Stomach (tissue), 9 donors: Measurements from ENCODE around the gene CTNNA1. TPM values are rescaled to one million over a fixed set of nuclear protein-coding genes. Genes with fewer than 3 reads are reported as not detected.

ENCODE experiments used
- DNase-seq, 2 donors: peaks; one replicate each; pipeline versions ENCODE4 v3.0.0 to v3.0.0-alpha.2; 2013 to 2019
- H3K27ac ChIP-seq, 5 donors: fragments of 200-600 bp in 4 of 5; sonication (generic) in 4 of 5; one replicate each; pipeline ENCODE4 v1.5.1; 2013 to 2019; ENCODE audit warnings: mild to moderate bottlenecking in 1 of 5, moderate library complexity in 1 of 5
- H3K27me3 ChIP-seq, 3 donors: fragments of 200-600 bp; sonication (generic); one replicate each; pipeline ENCODE4 v1.5.1; 2017 to 2019; ENCODE audit warnings: mixed run types in 1 of 3
- H3K36me3 ChIP-seq, 4 donors: fragments of 200-600 bp; sonication (generic); 1 replicate in 3 of 4; 2 replicates in 1 of 4; pipeline ENCODE4 v1.5.1; 2016 to 2019
- H3K4me1 ChIP-seq, 4 donors: fragments of 200-600 bp; sonication (generic); one replicate each; pipeline ENCODE4 v1.5.1; 2016 to 2019
- H3K4me3 ChIP-seq, 4 donors: fragments of 200-600 bp; sonication (generic) in 3 of 4; one replicate each; pipeline ENCODE4 v1.5.1; 2016 to 2019; ENCODE audit warnings: mild to moderate bottlenecking in 1 of 4
- H3K9me3 ChIP-seq, 4 donors: fragments of 200-600 bp; sonication (generic); one replicate each; pipeline ENCODE4 v1.5.1; 2016 to 2019
- EP300 ChIP-seq: sonication (generic); formaldehyde crosslinking; IDR thresholded peaks from one replicate; pipeline ENCODE4 v1.6.1; 2017; ENCODE audit warnings: antibody characterized with exemption
- POLR2A ChIP-seq, 4 donors: fragments of 450-650 bp; IDR thresholded peaks; one replicate each; pipeline ENCODE4 v1.6.1; 2016; ENCODE audit warnings: antibody characterized with exemption in 4 of 4, control low read depth in 2 of 4, mild to moderate bottlenecking in 1 of 4, moderate library complexity in 1 of 4
- POLR2AphosphoS5 ChIP-seq, 3 donors: sonication (generic); formaldehyde crosslinking; IDR thresholded peaks; one replicate each; pipeline ENCODE4 v1.6.1; 2016; ENCODE audit warnings: antibody characterized with exemption in 3 of 3
- WGBS, 5 donors: extraction: QIAGEN DNeasy Blood & Tissue Kit in 3 of 5; methylation state at CpG; one replicate each; pipeline versions ENCODE4 v1.1.5 to v1.1.7; 2013 to 2018; 5-methylcytosine and 5-hydroxymethylcytosine counted together
- intact Hi-C: fragments of 100-400 bp; cut with DNase I; formaldehyde crosslinking; loops from one replicate; pipeline ENCODE4 v1.15.1; 2023; ENCODE audit warnings: low total_unique reads
- polyA plus RNA-seq, 3 donors: library from polyadenylated mRNA; stranded (reverse); fragments of 200-250 nt; gene quantifications; one replicate each; pipeline ENCODE4 v1.2.3, GENCODE V29; 2013
- total RNA-seq, 5 donors: library from RNA; depleted of rRNA; stranded (reverse); fragments of >200 nt; gene quantifications; one replicate each; pipeline versions ENCODE4 v1.1.0 to v1.2.3, GENCODE V29; 2014 to 2016
- TF ChIP-seq, protein P1 (sequence below), 7 experiments: fragments of 450-650 bp in 4 of 7; fragments of 200-600 bp in 3 of 7; sonication (generic) in 3 of 7; IDR thresholded peaks; one replicate each; pipeline ENCODE4 v1.5.1; 2016 to 2019; ENCODE audit warnings: antibody characterized with exemption in 7 of 7, control low read depth in 2 of 7, mild to moderate bottlenecking in 1 of 7
- donor health status: healthy with polysubstance abuse.
- donor health status: Bipolar disorder and iron deficiency.
- donor health status: healthy.

The CTNNA1 gene
- total and polyA plus RNA-seq, 8 donors = 88.7 to 531 (median 214) TPM

GRCh38 chr5:138789771-138790242, 36.6 kb downstream of the CTNNA1 start:
- no peak for TF ChIP-seq EP300
- no peak for TF ChIP-seq POLR2AphosphoS5 (IDR thresholded peaks at IDR 0.05)
- no peak for TF ChIP-seq POLR2A (IDR thresholded peaks at IDR 0.05)
- TF ChIP-seq, protein P1, sequence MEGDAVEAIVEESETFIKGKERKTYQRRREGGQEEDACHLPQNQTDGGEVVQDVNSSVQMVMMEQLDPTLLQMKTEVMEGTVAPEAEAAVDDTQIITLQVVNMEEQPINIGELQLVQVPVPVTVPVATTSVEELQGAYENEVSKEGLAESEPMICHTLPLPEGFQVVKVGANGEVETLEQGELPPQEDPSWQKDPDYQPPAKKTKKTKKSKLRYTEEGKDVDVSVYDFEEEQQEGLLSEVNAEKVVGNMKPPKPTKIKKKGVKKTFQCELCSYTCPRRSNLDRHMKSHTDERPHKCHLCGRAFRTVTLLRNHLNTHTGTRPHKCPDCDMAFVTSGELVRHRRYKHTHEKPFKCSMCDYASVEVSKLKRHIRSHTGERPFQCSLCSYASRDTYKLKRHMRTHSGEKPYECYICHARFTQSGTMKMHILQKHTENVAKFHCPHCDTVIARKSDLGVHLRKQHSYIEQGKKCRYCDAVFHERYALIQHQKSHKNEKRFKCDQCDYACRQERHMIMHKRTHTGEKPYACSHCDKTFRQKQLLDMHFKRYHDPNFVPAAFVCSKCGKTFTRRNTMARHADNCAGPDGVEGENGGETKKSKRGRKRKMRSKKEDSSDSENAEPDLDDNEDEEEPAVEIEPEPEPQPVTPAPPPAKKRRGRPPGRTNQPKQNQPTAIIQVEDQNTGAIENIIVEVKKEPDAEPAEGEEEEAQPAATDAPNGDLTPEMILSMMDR (IDR thresholded peaks at IDR 0.05) = peak in 1 of 7 experiments; percentile 40
- no peak overlapping the region for H3K4me3 ChIP-seq
- H3K9me3 ChIP-seq = no peaks in the 10 kb centered on the region
- H3K27ac ChIP-seq = no peak overlapping the region
- intact Hi-C loops = no loop called here
- peaks cover 0 to 61% (median 32%) of the 10 kb centered on the region in 4 donors for H3K4me1 ChIP-seq
- peak in 1 of 2 donors; percentile 54 for DNase-seq
- peaks cover 0 to 35% (median 16%) of the 10 kb centered on the region in 4 donors for H3K36me3 ChIP-seq
- H3K27me3 ChIP-seq = no peaks in the 10 kb centered on the region

DNA sequence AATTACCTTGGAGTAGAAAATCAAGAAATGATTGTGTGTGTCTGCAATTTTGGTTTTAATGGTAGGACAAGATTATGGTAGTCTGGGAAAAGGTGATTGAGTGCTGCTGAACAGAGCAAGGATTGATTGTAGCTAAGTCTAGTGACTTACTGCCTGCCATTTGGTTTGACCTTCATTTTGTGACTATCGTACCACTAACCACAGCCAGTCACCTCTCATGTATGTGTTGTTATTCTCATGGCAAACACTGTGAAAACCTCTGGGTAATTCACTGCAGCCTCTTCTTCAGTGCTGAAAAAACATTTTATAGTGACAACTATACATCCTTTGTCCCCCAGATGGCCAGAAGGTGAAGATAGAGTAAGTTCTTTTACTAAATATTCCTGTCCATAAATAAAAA, 37.5 kb downstream of the CTNNA1 start:
- Histone ChIP-seq H3K36me3 (peaks cover 0 to 30% (median 10%) of the 10 kb centered on the region in 4 donors), H3K4me3 (no peak overlapping the region), H3K4me1 (peaks cover 0 to 65% (median 32%) of the 10 kb centered on the region in 4 donors), H3K27me3 (no peaks in the 10 kb centered on the region), H3K9me3 (no peaks in the 10 kb centered on the region), H3K27ac (no peak overlapping the region)
- 36 to 71% (median 58%) methylated on average over 1 of the region's 1 CpG for WGBS, 5 donors
- TF ChIP-seq, protein P1 (IDR thresholded peaks at IDR 0.05) = no peak
- TF ChIP-seq POLR2A (IDR thresholded peaks at IDR 0.05) = no peak
- no peak for TF ChIP-seq POLR2AphosphoS5 (IDR thresholded peaks at IDR 0.05)
- no peak for TF ChIP-seq EP300
- intact Hi-C loops = no loop called here
- no peak for DNase-seq

DNA sequence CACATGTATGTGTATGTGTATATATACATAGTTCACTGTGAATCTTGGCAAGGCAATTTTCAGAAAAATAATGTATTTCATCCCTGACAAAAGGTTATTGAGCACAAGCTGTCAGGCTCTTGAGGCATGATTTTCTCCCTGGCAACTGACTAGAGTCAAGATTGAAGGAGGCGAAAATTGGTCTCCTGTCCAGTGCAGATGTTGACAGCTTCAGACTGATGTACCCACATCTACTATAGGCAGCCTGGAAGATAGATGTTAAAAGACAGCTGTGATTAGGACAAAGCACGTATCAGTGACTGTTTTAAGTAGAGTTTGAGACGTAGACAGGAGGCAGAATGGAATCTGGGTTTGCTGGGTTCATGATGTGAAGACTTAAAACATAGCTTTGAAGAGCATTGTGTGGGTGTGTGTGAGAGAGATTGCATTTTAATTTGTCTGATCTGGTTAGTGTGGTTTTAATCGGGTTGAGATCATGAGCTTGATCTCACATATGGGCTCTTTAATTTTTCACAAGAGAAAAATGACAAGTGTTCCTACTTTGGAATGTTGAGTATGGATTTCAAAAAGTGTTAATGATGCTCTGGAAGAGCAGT, 39.1 kb downstream of the CTNNA1 start:
- peak in 1 of 2 donors; percentile 7 for DNase-seq
- Histone ChIP-seq H3K36me3 (peaks cover 0 to 14% (median 1%) of the 10 kb centered on the region in 4 donors), H3K27ac (no peak overlapping the region), H3K4me3 (no peak overlapping the region), H3K27me3 (no peaks in the 10 kb centered on the region), H3K9me3 (no peaks in the 10 kb centered on the region), H3K4me1 (peaks cover 0 to 78% (median 37%) of the 10 kb centered on the region in 4 donors)
- intact Hi-C loops = no loop called here
- TF ChIP-seq, protein P1 (IDR thresholded peaks at IDR 0.05) = no peak
- TF ChIP-seq POLR2A (IDR thresholded peaks at IDR 0.05) = no peak
- no peak for TF ChIP-seq POLR2AphosphoS5 (IDR thresholded peaks at IDR 0.05)
- TF ChIP-seq EP300 = no peak
- WGBS, 5 donors = 65 to 75% (median 72%) methylated on average over 4 of the region's 4 CpGs

DNA sequence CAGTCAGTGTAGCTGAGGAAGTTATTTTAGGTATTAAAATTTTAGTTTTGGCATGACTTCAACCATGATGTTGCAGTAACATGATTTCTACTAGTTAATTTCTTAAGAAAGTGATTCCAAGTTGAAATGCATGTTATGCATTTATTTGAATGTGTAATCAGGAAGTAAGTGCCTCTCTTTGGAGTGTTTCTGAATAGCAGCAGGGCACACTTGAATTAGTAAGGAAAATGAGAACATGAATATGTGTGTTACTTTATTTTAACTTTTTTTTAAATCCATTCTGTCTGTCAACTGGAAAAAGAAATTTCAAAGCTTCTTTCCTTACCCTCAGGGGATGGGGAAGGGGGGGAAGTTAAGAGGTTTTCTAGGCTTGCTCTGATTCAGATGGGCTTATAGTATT, 40.4 kb downstream of the CTNNA1 start:
- H3K4me3 ChIP-seq = no peak overlapping the region
- intact Hi-C loops = no loop called here

More for the DNA sequence above, 40.4 kb downstream of the CTNNA1 start:
- Histone ChIP-seq H3K36me3 (peaks cover 0 to 6% (median 1%) of the 10 kb centered on the region in 4 donors), H3K27ac (no peak overlapping the region), H3K4me1 (peaks cover 0 to 78% (median 39%) of the 10 kb centered on the region in 4 donors), H3K9me3 (no peaks in the 10 kb centered on the region), H3K27me3 (no peaks in the 10 kb centered on the region)
- TF ChIP-seq POLR2AphosphoS5 (IDR thresholded peaks at IDR 0.05) = no peak
- TF ChIP-seq POLR2A (IDR thresholded peaks at IDR 0.05) = no peak
- TF ChIP-seq, protein P1 (IDR thresholded peaks at IDR 0.05) = no peak
- DNase-seq = no peak
